ENCODE results near the gene TSPAN18. TPM values are rescaled to one million over a fixed set of nuclear protein-coding genes. Genes with fewer than 3 reads are reported as not detected.
A peak's percentile ranks its signal among the peaks of the same experiment; 100 is the strongest.

Gene TSPAN18
- total RNA-seq, 1 donor from 2014 or later: 2.8 TPM

- POLR2A ChIA-PET: interaction anchor here (0.9 to 2.1 kb wide), 13 partner anchors 9 to 349 kb away, joined by 3 to 20 read pairs (median 6); no protein-coding TSS in a partner anchor
- intact Hi-C loops (cut with micrococcal nuclease): loop anchor here (1.0 kb wide), 1 partner anchor 79 kb away; no protein-coding TSS in a partner anchor
- ATAC-seq (ENCODE audit: low read depth) (peak; percentile 15), DNase-seq (peak; percentile 58)
- TF ChIP-seq, protein P1, sequence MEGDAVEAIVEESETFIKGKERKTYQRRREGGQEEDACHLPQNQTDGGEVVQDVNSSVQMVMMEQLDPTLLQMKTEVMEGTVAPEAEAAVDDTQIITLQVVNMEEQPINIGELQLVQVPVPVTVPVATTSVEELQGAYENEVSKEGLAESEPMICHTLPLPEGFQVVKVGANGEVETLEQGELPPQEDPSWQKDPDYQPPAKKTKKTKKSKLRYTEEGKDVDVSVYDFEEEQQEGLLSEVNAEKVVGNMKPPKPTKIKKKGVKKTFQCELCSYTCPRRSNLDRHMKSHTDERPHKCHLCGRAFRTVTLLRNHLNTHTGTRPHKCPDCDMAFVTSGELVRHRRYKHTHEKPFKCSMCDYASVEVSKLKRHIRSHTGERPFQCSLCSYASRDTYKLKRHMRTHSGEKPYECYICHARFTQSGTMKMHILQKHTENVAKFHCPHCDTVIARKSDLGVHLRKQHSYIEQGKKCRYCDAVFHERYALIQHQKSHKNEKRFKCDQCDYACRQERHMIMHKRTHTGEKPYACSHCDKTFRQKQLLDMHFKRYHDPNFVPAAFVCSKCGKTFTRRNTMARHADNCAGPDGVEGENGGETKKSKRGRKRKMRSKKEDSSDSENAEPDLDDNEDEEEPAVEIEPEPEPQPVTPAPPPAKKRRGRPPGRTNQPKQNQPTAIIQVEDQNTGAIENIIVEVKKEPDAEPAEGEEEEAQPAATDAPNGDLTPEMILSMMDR (IDR thresholded peaks at IDR 0.05): no peak
- H3K9me3 Mint-ChIP-seq: no peaks in the 10 kb centered on the region
- H3K4me3 Mint-ChIP-seq: peak overlapping the region; percentile 91
- peak overlapping the region; percentile 87 for H3K27ac Mint-ChIP-seq
- CTCF ChIA-PET: interaction anchor here (0.9 to 1.7 kb wide), 6 partner anchors 9 to 155 kb away, joined by 3 to 6 read pairs (median 4); no protein-coding TSS in a partner anchor
- H3K36me3 Mint-ChIP-seq (ENCODE audit: low read depth): peaks cover 17% of the 10 kb centered on the region
- peaks cover 66% of the 10 kb centered on the region for H3K4me1 Mint-ChIP-seq
- no peaks in the 10 kb centered on the region for H3K27me3 Mint-ChIP-seq
These were observed 223.4 kb downstream of the TSPAN18 start for GRCh38 chr11:44950031-44950624.

DNA sequence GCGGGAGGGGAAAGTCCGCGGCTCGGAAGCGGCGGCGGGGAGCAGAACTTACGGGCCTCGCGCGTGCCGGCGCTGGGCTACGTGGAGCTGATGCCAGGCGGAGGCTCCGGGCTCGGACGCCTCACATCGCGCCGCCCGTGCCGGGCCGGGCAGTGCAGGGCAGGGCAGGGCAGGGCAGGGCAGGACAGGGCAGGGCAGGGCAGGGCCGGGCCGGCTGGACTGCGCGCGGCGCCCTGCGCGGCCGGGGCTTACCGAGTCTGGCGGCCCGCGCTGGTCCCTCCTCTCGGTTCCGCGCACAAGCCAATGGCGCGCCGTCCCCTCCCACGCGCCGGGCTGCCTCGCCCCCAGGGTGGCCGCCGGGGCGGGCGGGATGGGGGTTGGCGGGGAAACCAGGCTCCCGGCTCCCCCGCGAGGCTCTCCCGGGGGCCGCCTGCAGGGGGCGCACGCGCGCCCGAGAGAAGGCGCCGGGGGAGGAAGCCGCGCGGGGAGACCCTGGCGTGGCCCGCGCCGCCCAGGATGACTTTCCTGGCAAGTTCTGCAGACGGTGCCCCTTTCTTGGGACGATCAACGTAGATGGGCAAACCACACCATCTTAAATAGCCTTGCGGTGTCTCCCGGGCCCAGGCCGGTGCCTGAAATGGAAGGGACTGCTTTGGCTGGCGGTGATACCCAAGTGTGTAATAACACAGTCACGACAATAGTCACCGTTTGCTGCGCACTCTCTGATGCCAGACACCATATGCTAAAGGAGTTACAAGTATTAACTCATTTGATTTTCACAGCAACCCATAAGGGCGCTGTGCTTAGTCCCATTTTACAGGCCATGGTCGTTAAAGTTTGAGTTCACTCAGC, 224.1 kb downstream of the TSPAN18 start, which contains the start of gene TP53I11:
Gene TP53I11, minus strand, starts transcription at position 259 of the 852 bp plus-strand sequence. CDS start 12,548 bp downstream, outside the sequence.
- TF ChIP-seq, protein P1 (IDR thresholded peaks at IDR 0.05): peak; percentile 44
- Mint-ChIP-seq H3K36me3 (ENCODE audit: low read depth) (peaks cover 17% of the 10 kb centered on the region), H3K27ac (peak within 1 kb of the TSS; percentile 87), H3K4me1 (peaks cover 60% of the 10 kb centered on the region), H3K4me3 (peak within 1 kb of the TSS; percentile 91), H3K9me3 (no peaks in the 10 kb centered on the region), H3K27me3 (no peaks in the 10 kb centered on the region)
- ChIA-PET CTCF (interaction anchor here (0.9 to 1.7 kb wide), 6 partner anchors 10 to 154 kb away, joined by 3 to 6 read pairs (median 4); no protein-coding TSS in a partner anchor), POLR2A (interaction anchor here (1.0 to 2.1 kb wide), 12 partner anchors 10 to 350 kb away, joined by 3 to 20 read pairs (median 7); no protein-coding TSS in a partner anchor)
- DNase-seq: peak; percentile 74
- peak; percentile 76 for ATAC-seq (ENCODE audit: low read depth)
- intact Hi-C loops (cut with micrococcal nuclease): loop anchor here (1.0 kb wide), 1 partner anchor 78 kb away; no protein-coding TSS in a partner anchor

GRCh38 chr11:44952082-44952481, 225.3 kb downstream of the TSPAN18 start:
- ChIA-PET CTCF (interaction anchor here (0.9 to 1.2 kb wide), 3 partner anchors 11 to 77 kb away, joined by 3 to 5 read pairs (median 3); no protein-coding TSS in a partner anchor), POLR2A (interaction anchor here (1.3 to 1.4 kb wide), 2 partner anchors 74 to 77 kb away, joined by 3 to 4 read pairs; no protein-coding TSS in a partner anchor)
- no peak for DNase-seq
- intact Hi-C loops (cut with micrococcal nuclease): loop anchor here (1.0 kb wide), 1 partner anchor 9 kb away; no protein-coding TSS in a partner anchor
- Mint-ChIP-seq H3K27me3 (no peaks in the 10 kb centered on the region), H3K9me3 (no peaks in the 10 kb centered on the region), H3K27ac (peak overlapping the region; percentile 63), H3K36me3 (ENCODE audit: low read depth) (peaks cover 7% of the 10 kb centered on the region), H3K4me3 (no peak overlapping the region), H3K4me1 (peaks cover 48% of the 10 kb centered on the region)
- TF ChIP-seq, protein P1 (IDR thresholded peaks at IDR 0.05): no peak
- no peak for ATAC-seq (ENCODE audit: low read depth)

DNA sequence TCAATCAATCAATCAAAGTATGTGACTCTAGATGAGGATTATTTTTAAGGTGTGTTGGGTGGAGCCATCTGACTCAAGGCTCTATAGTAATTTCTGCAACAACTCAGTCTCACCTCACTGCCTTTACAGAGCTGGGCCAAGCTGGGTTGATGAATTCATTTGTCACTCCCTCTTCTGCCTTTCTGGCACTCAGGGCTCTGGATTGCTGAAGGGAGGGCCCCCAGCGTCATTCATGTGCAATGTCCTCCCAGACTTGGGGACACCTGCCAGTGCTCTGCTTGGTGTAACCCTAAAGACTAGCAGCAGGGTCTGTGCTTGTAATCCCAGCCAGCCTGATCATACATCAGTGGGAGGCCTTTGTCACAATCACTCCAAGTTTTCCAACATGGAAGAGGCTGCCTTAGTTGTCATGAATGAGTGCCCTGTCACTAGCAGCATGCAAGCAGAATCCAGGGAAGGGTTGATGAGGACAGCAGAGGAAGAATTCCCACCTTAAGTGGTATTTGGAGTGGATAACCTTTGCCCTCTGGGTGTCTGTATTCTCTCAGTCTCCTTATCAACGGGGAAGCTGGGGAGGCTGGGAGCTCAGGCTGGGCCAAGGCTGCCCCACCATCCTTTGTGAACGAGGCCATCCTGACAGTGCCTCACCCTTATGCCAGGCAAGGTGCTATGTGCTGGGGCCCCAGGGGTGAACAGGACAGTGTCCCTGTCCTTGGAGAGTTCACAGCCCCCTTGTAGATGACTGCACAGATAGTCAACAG, 225.9 kb downstream of the TSPAN18 start:
- intact Hi-C loops (cut with micrococcal nuclease): loop anchor here (1.0 kb wide), 1 partner anchor 9 kb away; no protein-coding TSS in a partner anchor
- Mint-ChIP-seq H3K9me3 (no peaks in the 10 kb centered on the region), H3K27me3 (no peaks in the 10 kb centered on the region), H3K36me3 (ENCODE audit: low read depth) (peaks cover 4% of the 10 kb centered on the region), H3K27ac (peak overlapping the region; percentile 63), H3K4me3 (no peak overlapping the region), H3K4me1 (peaks cover 42% of the 10 kb centered on the region)
- TF ChIP-seq, protein P1 (IDR thresholded peaks at IDR 0.05): no peak
- POLR2A ChIA-PET: interaction anchor here (1.3 to 1.4 kb wide), 2 partner anchors 73 to 76 kb away, joined by 3 to 4 read pairs; no protein-coding TSS in a partner anchor
- CTCF ChIA-PET: interaction anchor here (0.9 to 1.2 kb wide), 3 partner anchors 12 to 76 kb away, joined by 3 to 5 read pairs (median 3); no protein-coding TSS in a partner anchor
- DNase-seq (no peak), ATAC-seq (ENCODE audit: low read depth) (no peak)
